ENCODE results near the gene FAM98B. TPM values are rescaled to one million over a fixed set of nuclear protein-coding genes. Genes with fewer than 3 reads are reported as not detected.

FAM98B gene
- 11.8 and 13.9 TPM in 2 replicates for total RNA-seq

DNA sequence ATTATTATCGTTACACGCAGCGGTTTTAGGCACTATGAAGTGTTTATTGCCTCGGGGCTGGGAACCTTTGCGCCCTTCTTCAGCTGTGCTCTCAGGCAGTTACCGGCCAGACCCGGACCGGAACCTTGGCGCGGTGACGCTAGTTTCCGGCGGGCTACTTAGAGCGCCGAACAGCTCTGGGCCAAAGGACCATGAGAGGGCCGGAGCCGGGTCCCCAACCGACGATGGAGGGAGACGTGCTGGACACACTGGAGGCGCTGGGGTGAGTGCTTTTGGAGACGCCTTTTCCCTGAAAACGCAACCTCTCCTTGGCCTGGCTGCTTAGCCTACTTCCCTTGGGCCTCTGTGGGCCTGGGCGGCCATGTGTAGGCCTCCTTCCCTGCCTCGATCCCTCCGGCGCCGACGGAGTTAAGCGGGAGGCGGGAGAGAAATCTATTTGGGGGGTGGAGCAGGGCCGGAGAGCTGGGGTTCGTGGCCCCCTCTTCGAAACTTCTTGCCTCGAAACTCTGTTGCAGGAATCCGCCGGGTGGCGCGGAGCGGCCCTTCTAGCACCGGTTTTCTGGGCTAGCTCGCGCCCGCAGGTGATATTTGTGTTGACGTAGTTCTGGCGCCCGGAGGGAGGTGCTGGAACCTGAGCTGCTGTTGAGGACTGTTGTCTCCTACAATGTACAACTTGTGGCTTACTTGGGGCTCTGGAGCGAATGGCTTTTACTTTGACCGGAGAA lies at the start of gene FAM98B:
FAM98B (plus strand) TSS at position 157 of the 725 bp plus-strand sequence; CDS start at position 192, 35 bp downstream.

Other genes starting within 250 kb of the FAM98B start
- gene SPRED1, start 201.3 kb upstream of the FAM98B start, total RNA-seq: 5.9 and 9.7 TPM in 2 replicates
- gene RASGRP1, start 110.7 kb downstream of the FAM98B start, total RNA-seq: under 0.01 and 0.11 TPM in 2 replicates

All from placental epithelial cell (primary cell).